ENCODE results near the gene TAAR8. TPM values are rescaled to one million over a fixed set of nuclear protein-coding genes. Genes with fewer than 3 reads are reported as not detected.

The TAAR8 gene
- total and polyA plus RNA-seq, 2 of the 13 experiments (the other 11 are each of a cell fraction or from before 2014, with no cell fraction given), result 0.07 TPM; not detected in 1

DNA sequence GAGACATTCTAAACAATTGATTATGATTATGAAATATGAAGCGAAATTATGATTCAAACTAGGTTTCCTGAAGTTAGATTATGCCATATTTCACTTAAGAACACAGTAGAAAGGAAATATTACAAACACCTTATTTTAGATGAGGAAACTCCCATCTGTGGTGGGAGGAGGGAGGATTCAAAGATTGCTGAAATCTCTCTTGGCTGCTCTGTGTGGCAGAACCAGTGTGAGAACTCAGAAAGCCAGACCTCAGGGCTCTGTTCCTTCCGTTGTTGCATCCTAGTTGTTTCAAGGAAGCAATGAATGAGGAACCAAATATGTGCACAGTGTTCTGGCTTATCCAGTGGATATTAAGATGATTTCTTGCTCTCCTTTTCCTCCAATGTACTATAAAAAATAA lies 35.0 kb downstream of the TAAR8 start:
- TF ChIP-seq ZNF333 (CRISPR knock-in tag; IDR thresholded peaks at IDR 0.05; ENCODE audit: borderline replicate concordance), result no peak
- no peak for TF ChIP-seq CHD2 (IDR thresholded peaks at IDR 0.05; ENCODE audit: low read depth, low read length)
- TF ChIP-seq, protein P1, sequence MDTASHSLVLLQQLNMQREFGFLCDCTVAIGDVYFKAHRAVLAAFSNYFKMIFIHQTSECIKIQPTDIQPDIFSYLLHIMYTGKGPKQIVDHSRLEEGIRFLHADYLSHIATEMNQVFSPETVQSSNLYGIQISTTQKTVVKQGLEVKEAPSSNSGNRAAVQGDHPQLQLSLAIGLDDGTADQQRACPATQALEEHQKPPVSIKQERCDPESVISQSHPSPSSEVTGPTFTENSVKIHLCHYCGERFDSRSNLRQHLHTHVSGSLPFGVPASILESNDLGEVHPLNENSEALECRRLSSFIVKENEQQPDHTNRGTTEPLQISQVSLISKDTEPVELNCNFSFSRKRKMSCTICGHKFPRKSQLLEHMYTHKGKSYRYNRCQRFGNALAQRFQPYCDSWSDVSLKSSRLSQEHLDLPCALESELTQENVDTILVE (CRISPR knock-in tag; IDR thresholded peaks at IDR 0.05), result no peak
- no peak for TF ChIP-seq PITX1 (CRISPR knock-in tag; IDR thresholded peaks at IDR 0.05)
- no peak for TF ChIP-seq MED8 (CRISPR knock-in tag; IDR thresholded peaks at IDR 0.05; ENCODE audit: insufficient replicate concordance)
- TF ChIP-seq, protein P2, sequence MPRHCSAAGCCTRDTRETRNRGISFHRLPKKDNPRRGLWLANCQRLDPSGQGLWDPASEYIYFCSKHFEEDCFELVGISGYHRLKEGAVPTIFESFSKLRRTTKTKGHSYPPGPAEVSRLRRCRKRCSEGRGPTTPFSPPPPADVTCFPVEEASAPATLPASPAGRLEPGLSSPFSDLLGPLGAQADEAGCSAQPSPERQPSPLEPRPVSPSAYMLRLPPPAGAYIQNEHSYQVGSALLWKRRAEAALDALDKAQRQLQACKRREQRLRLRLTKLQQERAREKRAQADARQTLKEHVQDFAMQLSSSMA (CRISPR knock-in tag; IDR thresholded peaks at IDR 0.05), result no peak
- TF ChIP-seq HNRNPLL (IDR thresholded peaks at IDR 0.05; ENCODE audit: low read depth, low read length, poor library complexity, severe bottlenecking), result no peak
- no peak for TF ChIP-seq NR2C2 (CRISPR knock-in tag; IDR thresholded peaks at IDR 0.05; ENCODE audit: borderline replicate concordance)
- no peak for TF ChIP-seq PCBP1 (IDR thresholded peaks at IDR 0.05; ENCODE audit: borderline replicate concordance, low read depth, low read length)
- TF ChIP-seq, protein P3, sequence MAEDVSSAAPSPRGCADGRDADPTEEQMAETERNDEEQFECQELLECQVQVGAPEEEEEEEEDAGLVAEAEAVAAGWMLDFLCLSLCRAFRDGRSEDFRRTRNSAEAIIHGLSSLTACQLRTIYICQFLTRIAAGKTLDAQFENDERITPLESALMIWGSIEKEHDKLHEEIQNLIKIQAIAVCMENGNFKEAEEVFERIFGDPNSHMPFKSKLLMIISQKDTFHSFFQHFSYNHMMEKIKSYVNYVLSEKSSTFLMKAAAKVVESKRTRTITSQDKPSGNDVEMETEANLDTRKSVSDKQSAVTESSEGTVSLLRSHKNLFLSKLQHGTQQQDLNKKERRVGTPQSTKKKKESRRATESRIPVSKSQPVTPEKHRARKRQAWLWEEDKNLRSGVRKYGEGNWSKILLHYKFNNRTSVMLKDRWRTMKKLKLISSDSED (CRISPR knock-in tag; IDR thresholded peaks at IDR 0.05), result no peak
- TF ChIP-seq ZNF839 (CRISPR knock-in tag; IDR thresholded peaks at IDR 0.05; ENCODE audit: borderline replicate concordance), result no peak
- no peak for TF ChIP-seq MAFF (IDR thresholded peaks at IDR 0.05; ENCODE audit: low read depth, low read length)
- TF ChIP-seq RAD51 (IDR thresholded peaks at IDR 0.05; ENCODE audit: borderline replicate concordance), result no peak
- no peak for TF ChIP-seq ZNF446 (CRISPR knock-in tag; IDR thresholded peaks at IDR 0.05)
- FAIRE-seq (no peak), DNase-seq (ENCODE audit: low spot score) (no peak), ATAC-seq (no peak)
- Histone ChIP-seq H3K4me1 (ENCODE audit: insufficient read depth, low read length) (no peaks in the 10 kb centered on the region), H3K4me3 (replicated peaks in 1 of 3; ENCODE audit: insufficient read depth in 1 of 3, low read depth in 2 of 3, low read length in 3 of 3) (no peak overlapping the region), H3K27me3 (ENCODE audit: control insufficient read depth in 1 of 2, insufficient read depth in 2 of 2, low read length in 2 of 2) (no peaks in the 10 kb centered on the region), H3K9ac (ENCODE audit: insufficient read depth, low read depth, low read length) (no peak overlapping the region), H3K27ac (ENCODE audit: extremely low read length, insufficient read depth, low read length) (no peak overlapping the region), H4K20me1 (ENCODE audit: insufficient read depth, low read length) (no peaks in the 10 kb centered on the region), H2AFZ (ENCODE audit: low read length) (no peak overlapping the region), H3K9me3 (ENCODE audit: low read length) (no peaks in the 10 kb centered on the region), H3K79me2 (ENCODE audit: insufficient read depth, low read length) (no peaks in the 10 kb centered on the region), H3K4me2 (ENCODE audit: low read depth, low read length) (no peak overlapping the region), H3K36me3 (replicated peaks in 1 of 2; ENCODE audit: control insufficient read depth in 1 of 2, insufficient read depth in 2 of 2, low read length in 2 of 2) (no peaks in the 10 kb centered on the region)
- intact Hi-C loops (cut with micrococcal nuclease; ENCODE audit: unreplicated experiment) (no loop called here), in situ Hi-C loops (cut with HindIII; ENCODE audit: extremely low pct_ligation_motif_present, low pct_unique_long_range_greater_than_20kb) (no loop called here)
- no TSS peak for BruUV-seq (replicated peaks)
- CTCF ChIA-PET (ENCODE audit: low intra/inter-chr PET ratio, low total read pairs), result no interaction called here
- POLR2A ChIA-PET, result no interaction called here
- WGBS (ENCODE audit: low lambda C conversion rate), result 25% methylated on average over 2 of the region's 2 CpGs

All from HepG2 (cell line).